MCF 10A (cell line): ENCODE measurements around the gene NCF4. TPM values are rescaled to one million over a fixed set of nuclear protein-coding genes. Genes with fewer than 3 reads are reported as not detected.

Experiments
- BruUV-seq: library from RNA; stranded (reverse); fragments of 400-500 nt; replicated peaks from 2 replicates; lab custom pipeline; 2021; lab: Mats Ljungman, UMichigan
- CTCF ChIA-PET: fragments of 300-600 bp; sonication (Branson Sonifier 250); formaldehyde crosslinking; extraction: SDS; loops from one replicate; lab custom pipeline; 2021; ENCODE audit warnings: antibody characterized with exemption, inconsistent platforms; lab: Yijun Ruan, JAX
- POLR2A ChIA-PET: fragments of 300-600, 350-650 bp; sonication (Branson Sonifier 250); formaldehyde crosslinking; extraction: SDS; loops from one replicate; lab custom pipeline; 2020; ENCODE audit warnings: antibody characterized with exemption, inconsistent platforms; lab: Yijun Ruan, JAX
- DNase-seq: peaks from one replicate; pipeline ENCODE4 v3.0.0-alpha.2; 2018; ENCODE audit not compliant: unreplicated experiment
- H3K27ac Mint-ChIP-seq: one replicate; pipeline ENCODE4 v1.8.0; 2022; ENCODE audit warnings: mild to moderate bottlenecking, low read depth, mixed read lengths; ENCODE audit not compliant: unreplicated experiment
- H3K27me3 Mint-ChIP-seq: one replicate; pipeline ENCODE4 v1.8.0; 2022; ENCODE audit warnings: mixed read lengths; ENCODE audit not compliant: insufficient read depth, unreplicated experiment
- H3K36me3 Mint-ChIP-seq: one replicate; pipeline ENCODE4 v1.8.0; 2022; ENCODE audit warnings: mild to moderate bottlenecking, moderate library complexity, mixed read lengths; ENCODE audit not compliant: insufficient read depth, unreplicated experiment
- H3K4me1 Mint-ChIP-seq: one replicate; pipeline ENCODE4 v1.8.0; 2022; ENCODE audit warnings: mixed read lengths; ENCODE audit not compliant: insufficient read depth, unreplicated experiment
- H3K4me3 Mint-ChIP-seq: one replicate; pipeline ENCODE4 v1.8.0; 2022; ENCODE audit warnings: mild to moderate bottlenecking, moderate library complexity, mixed read lengths; ENCODE audit not compliant: unreplicated experiment
- H3K9me3 Mint-ChIP-seq: one replicate; pipeline ENCODE4 v1.8.0; 2022; ENCODE audit warnings: mixed read lengths; ENCODE audit not compliant: unreplicated experiment
- intact Hi-C: fragments of 100-400 bp; cut with micrococcal nuclease; formaldehyde crosslinking; loops from 2 replicates; pipeline ENCODE4 v1.14.1; 2022
- total RNA-seq: library from RNA; stranded (reverse); gene quantifications from 2 replicates; pipeline ENCODE4 v1.2.3, GENCODE V29; 2022
- TF ChIP-seq, protein P1 (sequence below): fragments of 200-600 bp; IDR thresholded peaks from one replicate; pipeline ENCODE4 v1.8.0; 2022; ENCODE audit warnings: antibody characterized with exemption, mild to moderate bottlenecking; ENCODE audit not compliant: unreplicated experiment

NCF4 gene
- total RNA-seq, 1 experiment from 2014 or later = not detected

DNA sequence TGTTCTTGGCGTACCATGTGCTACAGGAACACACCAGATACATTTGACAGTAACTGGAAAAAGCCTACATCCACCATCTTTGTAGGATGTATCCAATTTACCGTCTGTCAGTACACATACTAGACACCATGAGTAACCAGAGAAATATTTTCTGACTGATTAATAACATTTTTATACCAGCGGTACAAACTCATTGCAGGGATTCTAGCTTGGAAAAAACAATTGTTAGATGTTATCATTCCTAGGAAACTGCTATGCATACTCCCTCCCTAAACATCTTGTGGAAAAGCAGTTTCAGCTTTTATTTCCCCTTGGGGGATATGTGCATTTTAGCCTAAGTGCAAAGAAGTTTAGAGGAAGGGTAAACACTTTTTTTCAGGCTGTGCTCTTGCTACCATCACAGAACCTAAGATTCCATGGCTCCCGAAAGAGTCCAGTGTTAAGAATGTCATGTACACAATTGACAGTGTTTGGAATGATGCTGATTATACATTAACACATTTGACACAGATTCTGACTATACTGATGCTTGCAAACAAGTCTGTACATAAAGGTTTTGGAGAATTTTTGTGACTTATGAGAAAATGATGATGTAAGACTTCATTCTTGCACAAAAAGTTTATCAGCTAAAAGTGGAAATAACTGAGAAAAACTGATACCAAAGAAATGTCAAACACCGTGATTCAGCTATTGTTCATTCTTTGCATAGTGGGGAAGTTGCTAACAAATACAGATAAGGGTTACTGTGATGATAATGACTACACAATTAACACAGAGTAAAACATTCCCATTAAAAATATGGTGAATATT lies 23.7 kb downstream of the NCF4 start:
- Mint-ChIP-seq H3K36me3 (no peaks in the 10 kb centered on the region), H3K9me3 (peaks cover 8% of the 10 kb centered on the region), H3K27me3 (peaks cover 48% of the 10 kb centered on the region), H3K4me1 (no peaks in the 10 kb centered on the region), H3K4me3 (no peak overlapping the region), H3K27ac (no peak overlapping the region)
- ChIA-PET CTCF (interaction anchor here (1.2 kb wide), 1 partner anchor 11 kb away, joined by 3 read pairs; no protein-coding TSS in a partner anchor), POLR2A (interaction anchor here (1.0 to 1.6 kb wide), 3 partner anchors 11 to 25 kb away, joined by 3 read pairs; no protein-coding TSS in a partner anchor)
- TF ChIP-seq, protein P1, sequence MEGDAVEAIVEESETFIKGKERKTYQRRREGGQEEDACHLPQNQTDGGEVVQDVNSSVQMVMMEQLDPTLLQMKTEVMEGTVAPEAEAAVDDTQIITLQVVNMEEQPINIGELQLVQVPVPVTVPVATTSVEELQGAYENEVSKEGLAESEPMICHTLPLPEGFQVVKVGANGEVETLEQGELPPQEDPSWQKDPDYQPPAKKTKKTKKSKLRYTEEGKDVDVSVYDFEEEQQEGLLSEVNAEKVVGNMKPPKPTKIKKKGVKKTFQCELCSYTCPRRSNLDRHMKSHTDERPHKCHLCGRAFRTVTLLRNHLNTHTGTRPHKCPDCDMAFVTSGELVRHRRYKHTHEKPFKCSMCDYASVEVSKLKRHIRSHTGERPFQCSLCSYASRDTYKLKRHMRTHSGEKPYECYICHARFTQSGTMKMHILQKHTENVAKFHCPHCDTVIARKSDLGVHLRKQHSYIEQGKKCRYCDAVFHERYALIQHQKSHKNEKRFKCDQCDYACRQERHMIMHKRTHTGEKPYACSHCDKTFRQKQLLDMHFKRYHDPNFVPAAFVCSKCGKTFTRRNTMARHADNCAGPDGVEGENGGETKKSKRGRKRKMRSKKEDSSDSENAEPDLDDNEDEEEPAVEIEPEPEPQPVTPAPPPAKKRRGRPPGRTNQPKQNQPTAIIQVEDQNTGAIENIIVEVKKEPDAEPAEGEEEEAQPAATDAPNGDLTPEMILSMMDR = no peak
- no TSS peak for BruUV-seq
- intact Hi-C loops = no loop called here
- no peak for DNase-seq

DNA sequence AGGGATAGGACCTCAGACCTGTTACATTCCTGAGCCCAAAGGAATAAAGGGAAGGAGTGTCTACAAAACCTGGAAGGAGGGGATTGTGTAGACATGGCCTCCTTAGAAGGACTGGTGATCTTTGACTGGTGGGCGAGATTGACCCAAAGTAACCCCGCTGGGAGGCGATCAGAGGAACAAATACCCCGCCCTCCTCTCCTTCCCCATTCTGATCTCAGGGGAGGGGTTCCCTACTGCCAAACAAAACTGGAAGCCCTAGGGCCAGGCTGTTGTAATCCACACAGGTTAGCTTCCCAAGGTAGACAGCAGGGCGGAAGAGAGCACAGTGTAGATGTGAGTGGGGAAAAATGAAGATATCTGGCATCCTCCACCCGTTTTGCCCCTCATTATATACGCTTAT lies 24.7 kb downstream of the NCF4 start:
- no peak overlapping the region for H3K4me3 Mint-ChIP-seq
- TF ChIP-seq, protein P1 = no peak
- H3K4me1 Mint-ChIP-seq = no peaks in the 10 kb centered on the region
- H3K27me3 Mint-ChIP-seq = peaks cover 39% of the 10 kb centered on the region
- intact Hi-C loops = no loop called here
- no TSS peak for BruUV-seq
- peaks cover 8% of the 10 kb centered on the region for H3K9me3 Mint-ChIP-seq
- no peaks in the 10 kb centered on the region for H3K36me3 Mint-ChIP-seq
- CTCF ChIA-PET = interaction anchor here (2.0 kb wide), 1 partner anchor 11 kb away, joined by 5 read pairs; no protein-coding TSS in a partner anchor
- no peak overlapping the region for H3K27ac Mint-ChIP-seq
- no peak for DNase-seq
- POLR2A ChIA-PET = no interaction called here

DNA sequence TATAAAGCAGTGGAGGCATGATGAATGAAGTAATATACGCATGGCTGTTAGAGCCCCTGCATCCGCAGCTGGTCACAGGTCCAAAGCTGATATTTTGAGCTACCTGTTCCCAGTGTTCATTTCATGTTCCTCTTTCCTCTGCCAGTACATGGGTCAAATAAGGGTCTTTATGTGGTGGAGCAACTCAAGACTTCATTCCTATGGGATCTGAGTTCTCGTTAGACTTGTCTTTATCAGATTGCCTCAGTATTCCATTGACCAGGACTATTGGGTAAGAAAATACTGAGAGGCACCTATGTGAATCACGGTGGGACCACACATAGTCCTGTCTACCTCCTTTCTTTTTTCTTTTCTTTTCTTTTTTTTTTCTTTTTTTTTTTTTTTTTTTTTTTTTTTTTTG lies 25.2 kb downstream of the NCF4 start:
- CTCF ChIA-PET = interaction anchor here (2.0 kb wide), 1 partner anchor 12 kb away, joined by 5 read pairs; no protein-coding TSS in a partner anchor
- Mint-ChIP-seq H3K4me1 (no peaks in the 10 kb centered on the region), H3K36me3 (no peaks in the 10 kb centered on the region), H3K27me3 (peaks cover 36% of the 10 kb centered on the region), H3K27ac (no peak overlapping the region), H3K4me3 (no peak overlapping the region), H3K9me3 (peaks cover 8% of the 10 kb centered on the region)
- POLR2A ChIA-PET = no interaction called here
- TF ChIP-seq, protein P1 = no peak
- intact Hi-C loops = no loop called here
- DNase-seq = no peak
- BruUV-seq = no TSS peak

GRCh38 chr22:36887162-36887561 lies 26.4 kb downstream of the NCF4 start:
- H3K36me3 Mint-ChIP-seq = no peaks in the 10 kb centered on the region
- no peak overlapping the region for H3K4me3 Mint-ChIP-seq
- peaks cover 45% of the 10 kb centered on the region for H3K27me3 Mint-ChIP-seq
- BruUV-seq = no TSS peak
- POLR2A ChIA-PET = interaction anchor here (1.1 kb wide), 1 partner anchor 90 kb away, joined by 3 read pairs; no protein-coding TSS in a partner anchor
- DNase-seq = no peak
- intact Hi-C loops = no loop called here
- H3K9me3 Mint-ChIP-seq = no peaks in the 10 kb centered on the region
- no peaks in the 10 kb centered on the region for H3K4me1 Mint-ChIP-seq
- TF ChIP-seq, protein P1 = no peak
- CTCF ChIA-PET = interaction anchor here (2.0 kb wide), 1 partner anchor 13 kb away, joined by 5 read pairs; no protein-coding TSS in a partner anchor
- H3K27ac Mint-ChIP-seq = no peak overlapping the region
